Measurements from ENCODE around the gene RABGAP1. TPM values are rescaled to one million over a fixed set of nuclear protein-coding genes. Genes with fewer than 3 reads are reported as not detected.

RABGAP1 gene
- total RNA-seq, 1 donor from 2014 or later: 31.9 TPM

DNA sequence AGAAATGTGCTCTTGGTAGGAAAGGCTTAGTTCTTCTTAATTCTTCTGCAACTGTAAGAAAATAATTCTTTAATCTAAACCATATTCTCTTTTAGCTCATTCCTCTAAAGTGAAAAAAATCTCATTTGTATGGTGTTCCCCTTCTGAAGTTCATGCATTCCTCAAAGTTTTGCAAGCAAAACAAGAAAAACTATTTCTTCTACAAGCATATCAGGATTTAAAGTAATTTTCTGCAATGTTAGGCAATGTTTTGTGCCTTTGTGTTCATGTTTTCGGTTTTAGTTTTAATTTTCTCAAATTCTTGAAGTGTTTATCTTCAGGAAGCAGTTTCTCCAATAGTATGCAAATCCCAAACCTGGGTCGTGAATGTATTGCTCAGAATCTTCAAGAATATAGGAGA is 80.0 kb downstream of the RABGAP1 start:
- no peak for DNase-seq (ENCODE audit: low read depth)
- peaks cover 1% of the 10 kb centered on the region for H3K36me3 ChIP-seq (ENCODE audit: control insufficient read depth, insufficient read depth, low read length)
- FAIRE-seq: no peak

DNA sequence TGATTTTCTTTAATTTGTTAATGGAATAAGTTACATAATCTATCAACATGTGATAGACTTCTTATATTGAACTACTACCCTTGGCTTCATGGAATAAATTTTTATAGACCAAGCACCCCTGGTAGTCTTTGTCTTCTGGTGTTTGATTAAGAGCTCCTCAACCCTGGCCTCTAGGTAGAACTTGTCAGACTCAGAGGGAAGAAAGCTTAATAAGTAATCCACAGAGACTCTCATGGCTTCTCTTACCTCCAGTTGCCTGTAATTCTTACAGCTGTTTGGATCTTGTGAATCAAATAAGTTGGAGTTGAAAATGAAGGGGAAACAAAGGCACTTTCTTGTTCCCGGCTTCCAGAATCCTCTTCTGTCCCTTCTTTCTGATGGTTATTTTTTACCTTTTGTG is 85.6 kb downstream of the RABGAP1 start:
- Histone ChIP-seq H3K4me3 (ENCODE audit: low read depth, low read length) (no peak overlapping the region), H3K36me3 (ENCODE audit: control insufficient read depth, insufficient read depth, low read length) (peaks cover 5% of the 10 kb centered on the region), H3K27me3 (ENCODE audit: control insufficient read depth, insufficient read depth, low read length) (no peaks in the 10 kb centered on the region)
- TF ChIP-seq, protein P1, sequence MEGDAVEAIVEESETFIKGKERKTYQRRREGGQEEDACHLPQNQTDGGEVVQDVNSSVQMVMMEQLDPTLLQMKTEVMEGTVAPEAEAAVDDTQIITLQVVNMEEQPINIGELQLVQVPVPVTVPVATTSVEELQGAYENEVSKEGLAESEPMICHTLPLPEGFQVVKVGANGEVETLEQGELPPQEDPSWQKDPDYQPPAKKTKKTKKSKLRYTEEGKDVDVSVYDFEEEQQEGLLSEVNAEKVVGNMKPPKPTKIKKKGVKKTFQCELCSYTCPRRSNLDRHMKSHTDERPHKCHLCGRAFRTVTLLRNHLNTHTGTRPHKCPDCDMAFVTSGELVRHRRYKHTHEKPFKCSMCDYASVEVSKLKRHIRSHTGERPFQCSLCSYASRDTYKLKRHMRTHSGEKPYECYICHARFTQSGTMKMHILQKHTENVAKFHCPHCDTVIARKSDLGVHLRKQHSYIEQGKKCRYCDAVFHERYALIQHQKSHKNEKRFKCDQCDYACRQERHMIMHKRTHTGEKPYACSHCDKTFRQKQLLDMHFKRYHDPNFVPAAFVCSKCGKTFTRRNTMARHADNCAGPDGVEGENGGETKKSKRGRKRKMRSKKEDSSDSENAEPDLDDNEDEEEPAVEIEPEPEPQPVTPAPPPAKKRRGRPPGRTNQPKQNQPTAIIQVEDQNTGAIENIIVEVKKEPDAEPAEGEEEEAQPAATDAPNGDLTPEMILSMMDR (IDR thresholded peaks at IDR 0.05; ENCODE audit: insufficient read depth, low read length, severe bottlenecking): no peak
- DNase-seq (ENCODE audit: low read depth) (no peak), FAIRE-seq (no peak)

More for the DNA sequence above, 80.0 kb downstream of the RABGAP1 start:
- TF ChIP-seq, protein P1 (IDR thresholded peaks at IDR 0.05; ENCODE audit: insufficient read depth, low read length, severe bottlenecking): no peak
- H3K27me3 ChIP-seq (ENCODE audit: control insufficient read depth, insufficient read depth, low read length): no peaks in the 10 kb centered on the region
- H3K4me3 ChIP-seq (ENCODE audit: low read depth, low read length): no peak overlapping the region

DNA sequence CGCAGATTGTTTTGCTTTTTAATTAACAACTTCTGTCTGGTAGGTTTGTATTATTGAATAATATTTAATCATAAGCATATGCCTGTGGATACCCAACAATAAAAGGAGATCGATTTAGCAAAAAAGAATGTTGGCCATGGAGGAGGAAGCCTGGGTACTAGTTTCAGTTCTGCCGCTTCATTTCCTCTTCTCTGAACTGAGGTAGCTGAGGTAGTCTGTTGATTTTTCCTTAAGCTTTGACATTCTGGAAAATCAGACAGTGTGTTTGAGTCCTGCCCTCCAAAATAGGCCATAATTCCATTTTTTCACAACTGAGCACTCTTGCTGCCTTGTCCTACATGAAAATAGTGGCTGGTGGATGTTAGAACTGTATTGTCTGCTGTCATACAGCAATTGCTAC is 86.7 kb downstream of the RABGAP1 start:
- TF ChIP-seq, protein P1 (IDR thresholded peaks at IDR 0.05; ENCODE audit: insufficient read depth, low read length, severe bottlenecking): no peak
- FAIRE-seq (no peak), DNase-seq (ENCODE audit: low read depth) (no peak)
- Histone ChIP-seq H3K27me3 (ENCODE audit: control insufficient read depth, insufficient read depth, low read length) (no peaks in the 10 kb centered on the region), H3K36me3 (ENCODE audit: control insufficient read depth, insufficient read depth, low read length) (peaks cover 5% of the 10 kb centered on the region), H3K4me3 (ENCODE audit: low read depth, low read length) (no peak overlapping the region)

DNA sequence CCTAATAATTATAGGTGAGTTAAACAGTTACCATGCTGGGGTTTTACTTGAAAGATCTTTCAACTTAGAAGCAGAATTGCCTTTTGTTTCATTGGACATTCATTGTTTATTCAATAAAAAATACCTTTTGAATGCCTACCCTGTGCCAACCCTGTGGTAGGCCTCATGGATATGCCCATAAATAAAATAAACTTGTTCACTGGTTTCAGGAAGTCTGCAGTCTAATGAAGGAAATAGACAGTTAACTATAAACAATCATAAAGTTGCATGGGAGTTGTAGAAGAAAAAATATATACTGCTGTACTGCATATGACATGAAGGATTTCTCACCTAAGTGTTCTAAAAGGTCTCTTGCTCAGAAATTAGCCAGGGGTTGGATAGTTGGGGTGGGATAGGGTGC is 87.3 kb downstream of the RABGAP1 start:
- no peak for DNase-seq (ENCODE audit: low read depth)
- TF ChIP-seq, protein P1 (IDR thresholded peaks at IDR 0.05; ENCODE audit: insufficient read depth, low read length, severe bottlenecking): no peak
- H3K4me3 ChIP-seq (ENCODE audit: low read depth, low read length): no peak overlapping the region
- no peak for FAIRE-seq
- H3K27me3 ChIP-seq (ENCODE audit: control insufficient read depth, insufficient read depth, low read length): no peaks in the 10 kb centered on the region
- peaks cover 5% of the 10 kb centered on the region for H3K36me3 ChIP-seq (ENCODE audit: control insufficient read depth, insufficient read depth, low read length)

DNA sequence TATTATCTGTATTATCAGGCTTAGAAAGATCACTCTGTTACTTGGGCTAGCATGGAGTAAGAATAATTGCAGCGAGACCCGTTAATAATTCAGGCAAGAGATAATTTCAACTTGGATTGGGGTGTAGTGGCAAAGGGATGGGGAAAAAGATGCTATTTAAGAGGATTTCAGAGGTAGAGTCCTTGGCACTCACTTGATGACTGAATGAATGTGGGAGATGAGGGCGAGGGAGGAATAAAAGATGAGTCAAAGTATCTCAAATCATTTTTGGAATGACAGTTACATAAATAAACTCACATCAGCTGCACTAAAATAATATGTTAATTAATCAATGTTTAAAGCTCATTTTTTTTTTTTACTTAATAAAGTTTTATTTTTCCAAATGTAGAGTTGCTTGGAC is 88.2 kb downstream of the RABGAP1 start:
- DNase-seq (ENCODE audit: low read depth) (no peak), FAIRE-seq (no peak)
- Histone ChIP-seq H3K27me3 (ENCODE audit: control insufficient read depth, insufficient read depth, low read length) (no peaks in the 10 kb centered on the region), H3K4me3 (ENCODE audit: low read depth, low read length) (no peak overlapping the region), H3K36me3 (ENCODE audit: control insufficient read depth, insufficient read depth, low read length) (peaks cover 7% of the 10 kb centered on the region)
- TF ChIP-seq, protein P1 (IDR thresholded peaks at IDR 0.05; ENCODE audit: insufficient read depth, low read length, severe bottlenecking): no peak

GRCh38 chr9:123031963-123032362 is 91.1 kb downstream of the RABGAP1 start:
- DNase-seq (ENCODE audit: low read depth) (no peak), FAIRE-seq (no peak)
- H3K36me3 ChIP-seq (ENCODE audit: control insufficient read depth, insufficient read depth, low read length): peaks cover 8% of the 10 kb centered on the region
- H3K4me3 ChIP-seq (ENCODE audit: low read depth, low read length): no peak overlapping the region
- TF ChIP-seq, protein P1 (IDR thresholded peaks at IDR 0.05; ENCODE audit: insufficient read depth, low read length, severe bottlenecking): no peak
- no peaks in the 10 kb centered on the region for H3K27me3 ChIP-seq (ENCODE audit: control insufficient read depth, insufficient read depth, low read length)
